Glomerular visceral epithelial cell (primary cell): Measurements from ENCODE around the gene DOCK4.
"Not testable (repeated sequence)": the region's sequence is repeated elsewhere in the genome, so short reads cannot be mapped to it uniquely, and the experiment has no call there.

Experiments used
- DNase-seq: peaks from one replicate; pipeline ENCODE4 v3.0.0-alpha.2; 2016; ENCODE audit errors: extremely low spot score

The DOCK4 gene

DNA sequence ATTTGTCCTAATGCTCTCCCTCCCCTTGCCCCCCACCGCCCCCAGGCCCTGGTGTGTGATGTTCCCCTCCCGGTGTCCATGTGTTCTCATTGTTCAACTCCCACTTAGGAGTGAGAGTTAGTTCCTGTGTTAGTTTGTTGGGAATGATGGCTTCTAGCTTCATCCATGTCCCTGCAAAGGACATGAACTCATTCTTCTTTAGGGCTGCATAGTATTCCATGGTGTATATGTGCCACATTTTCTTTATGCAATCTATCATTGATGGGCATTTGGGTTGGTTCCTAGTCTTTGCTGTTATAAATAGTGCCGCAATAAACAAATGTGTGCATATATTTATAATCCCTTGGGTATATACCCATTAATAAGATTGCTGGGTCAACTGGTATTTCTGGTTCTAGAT, 297.5 kb downstream of the DOCK4 start:
- not testable (repeated sequence) for DNase-seq

DNA sequence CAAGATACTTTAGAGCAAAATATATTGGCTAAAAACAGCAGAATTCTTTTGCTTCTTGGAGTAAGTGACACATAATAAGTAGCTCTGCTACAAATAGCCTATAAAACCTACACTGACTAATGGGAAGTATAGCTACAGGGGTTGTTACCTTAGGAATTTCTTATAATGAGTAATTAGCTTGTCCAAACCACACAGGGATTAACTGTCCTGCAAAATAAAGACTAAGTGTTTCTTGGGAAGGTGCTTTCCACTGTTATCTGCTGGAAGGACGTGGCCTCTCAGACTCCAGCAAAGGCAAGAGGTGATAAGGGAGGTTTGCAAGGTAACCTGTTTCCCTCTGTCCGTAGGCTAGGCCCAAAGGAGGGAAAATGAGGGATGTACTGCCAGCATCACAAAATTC, 302.4 kb downstream of the DOCK4 start:
- peak; percentile 6 for DNase-seq

DNA sequence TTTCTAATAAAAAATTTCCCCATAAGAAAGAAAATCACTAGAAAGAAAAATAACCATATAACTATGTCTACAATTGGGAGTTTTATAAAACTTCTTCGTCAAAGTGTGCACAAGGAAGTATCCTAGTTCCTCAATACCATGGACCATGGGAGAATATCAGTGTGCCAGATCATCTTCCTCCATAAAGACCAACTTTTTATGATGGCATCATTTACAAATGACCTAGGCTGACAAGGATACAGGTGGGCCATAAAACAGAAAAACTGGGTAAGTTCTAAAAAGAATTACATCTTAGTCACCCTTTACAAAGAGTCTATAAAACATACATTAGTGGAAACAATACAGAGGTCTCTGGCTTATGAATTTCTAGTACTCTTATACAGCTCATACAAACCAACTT, 303.2 kb downstream of the DOCK4 start:
- no peak for DNase-seq

DNA sequence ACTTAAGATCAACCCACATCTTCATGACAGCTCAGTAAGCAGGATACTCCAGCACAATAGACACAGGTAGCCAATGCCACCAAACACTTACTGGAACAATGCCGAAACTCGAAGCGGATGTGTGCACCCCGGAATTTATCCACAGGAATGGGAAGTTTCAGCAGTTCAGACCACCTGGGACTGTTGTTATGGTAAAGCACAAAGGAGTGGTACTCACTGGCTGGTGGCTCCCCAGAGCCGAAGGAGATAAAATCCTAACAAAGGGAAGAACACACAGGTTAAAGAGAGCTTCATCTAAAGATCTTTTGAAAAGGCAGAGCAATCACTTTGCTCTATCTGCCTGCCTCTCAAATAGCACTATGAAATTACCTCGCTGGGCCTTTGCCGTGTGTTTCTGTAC, 305.9 kb downstream of the DOCK4 start:
- no peak for DNase-seq

DNA sequence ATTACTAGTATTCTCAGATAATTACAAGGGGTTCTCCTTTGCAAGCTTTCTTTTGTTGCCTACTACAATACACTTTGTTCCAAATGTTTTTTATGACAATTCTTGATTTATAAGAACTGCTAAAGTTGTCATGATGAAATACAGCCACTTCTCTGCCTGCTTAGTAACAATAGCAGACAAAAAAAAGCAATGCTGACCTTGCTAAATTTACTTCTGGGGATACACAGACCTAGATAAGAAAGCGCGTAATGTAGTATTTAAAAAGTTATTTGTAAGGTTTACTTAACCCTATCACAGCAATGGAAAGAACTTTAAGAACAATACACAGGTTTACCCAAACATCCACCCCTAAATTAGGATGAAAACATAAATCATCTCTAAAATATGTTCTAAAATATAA, 311.1 kb downstream of the DOCK4 start:
- DNase-seq = no peak

DNA sequence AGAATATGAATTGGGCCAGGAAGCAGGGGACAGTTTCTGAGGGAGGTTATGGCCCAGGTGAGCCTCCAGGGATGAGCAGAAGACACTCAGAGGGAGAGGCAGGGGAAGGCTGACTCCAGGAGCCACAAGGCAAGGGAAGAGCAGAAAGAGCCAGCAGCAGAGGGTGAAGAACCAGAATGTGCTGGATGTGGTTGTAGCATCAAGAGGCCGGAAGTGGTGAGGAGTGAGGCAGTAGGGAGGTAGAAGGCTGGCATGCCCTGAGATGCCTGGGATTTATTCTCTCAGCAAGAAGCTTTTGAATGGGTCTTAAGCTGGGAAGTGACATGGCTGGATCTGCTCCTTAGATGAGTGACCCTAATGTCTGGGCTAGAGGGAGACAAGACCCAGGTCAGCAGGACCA, 311.7 kb downstream of the DOCK4 start:
- DNase-seq = no peak

DNA sequence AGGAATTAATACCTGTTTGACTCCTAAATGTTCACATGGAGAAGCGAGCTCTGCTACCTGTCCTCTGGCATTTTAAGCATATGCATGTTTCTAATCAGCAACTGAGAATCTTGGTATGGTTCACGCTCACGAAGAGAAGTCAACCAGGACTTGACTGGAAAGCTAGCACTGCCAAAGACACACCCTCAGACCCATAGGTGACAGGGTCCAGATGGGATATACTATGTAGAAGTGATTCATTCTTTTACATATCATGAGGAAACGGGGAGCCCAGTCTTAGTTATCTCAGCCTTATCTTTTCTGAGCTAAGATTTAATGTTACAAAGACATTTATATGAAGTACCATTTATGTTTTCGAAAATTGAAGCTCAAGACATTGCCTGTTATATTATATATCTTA, 313.0 kb downstream of the DOCK4 start:
- DNase-seq = no peak

DNA sequence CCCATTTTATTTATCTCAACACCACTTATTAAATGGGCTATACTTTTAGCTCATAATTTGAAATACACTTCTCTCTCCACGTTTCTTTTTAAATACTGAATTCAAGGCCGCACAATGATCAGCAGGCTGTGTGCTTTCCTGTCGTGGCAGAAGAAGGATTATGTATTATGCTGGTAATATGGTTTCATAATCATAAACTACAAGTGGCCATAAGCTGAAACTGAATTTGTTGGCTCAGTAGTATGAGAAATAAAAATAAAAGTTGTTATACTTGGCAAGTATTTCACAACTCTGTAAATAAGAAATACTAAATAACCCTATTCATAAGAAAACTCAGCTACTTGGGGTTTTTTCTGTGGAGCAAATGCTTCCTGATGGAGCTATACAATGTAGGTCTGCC, 313.6 kb downstream of the DOCK4 start:
- DNase-seq = no peak

DNA sequence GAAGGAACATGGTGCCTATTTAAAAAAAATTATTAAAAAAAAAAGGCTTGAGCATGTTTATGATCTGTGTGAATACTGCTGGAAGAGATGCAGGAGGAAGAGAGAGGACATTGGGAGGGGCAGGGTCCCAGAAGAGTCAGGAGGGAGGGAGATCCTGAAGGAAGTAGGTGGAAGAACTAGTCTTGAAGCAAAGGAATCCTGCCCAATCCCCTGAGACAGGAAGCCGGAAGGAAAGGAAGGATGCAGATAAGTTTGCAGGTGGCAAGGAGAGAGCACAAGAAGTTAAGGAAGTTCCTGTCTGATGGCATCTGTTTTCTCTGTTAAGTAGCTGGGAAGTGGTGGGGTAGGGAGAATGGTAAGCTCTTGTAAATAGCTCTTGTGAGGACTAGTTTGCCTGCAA, 318.5 kb downstream of the DOCK4 start:
- no peak for DNase-seq

DNA sequence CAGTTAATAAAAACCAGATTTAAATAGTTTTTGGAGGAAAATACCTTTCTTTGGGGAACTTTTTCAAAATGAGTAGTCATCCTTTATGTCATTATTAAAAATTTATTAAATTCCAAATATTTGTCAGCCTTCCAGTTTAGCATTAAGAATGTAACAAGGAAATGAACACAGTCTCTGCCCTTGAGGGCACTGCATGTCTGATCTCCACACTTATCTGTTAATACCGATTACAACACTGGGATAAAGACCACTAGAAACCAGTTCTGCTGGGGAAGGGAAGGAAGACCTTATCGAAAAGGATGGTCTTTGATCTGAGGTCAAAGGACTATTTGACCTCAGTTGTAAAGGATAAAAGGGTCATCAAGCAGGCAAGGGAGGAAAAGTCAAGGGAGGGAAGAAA, 320.0 kb downstream of the DOCK4 start:
- DNase-seq = no peak

DNA sequence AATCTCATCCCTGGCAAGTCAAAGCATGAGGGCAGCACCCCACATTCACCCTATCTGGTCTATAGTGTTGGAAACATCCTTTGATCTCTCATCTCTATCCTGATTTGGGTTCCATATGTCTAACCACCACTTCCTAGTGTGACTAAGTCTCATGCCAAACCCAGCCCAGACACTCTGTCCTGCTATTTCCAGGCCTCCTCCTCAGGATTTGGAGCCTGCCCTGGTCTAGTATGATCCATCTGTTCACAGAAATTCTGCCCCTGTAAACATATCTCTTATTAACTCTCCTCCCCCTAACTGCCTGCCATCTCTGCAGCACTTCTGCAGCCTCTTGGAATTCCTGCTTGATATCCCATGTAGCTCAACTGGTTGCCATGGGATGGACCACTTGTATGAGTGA, 323.0 kb downstream of the DOCK4 start:
- no peak for DNase-seq

DNA sequence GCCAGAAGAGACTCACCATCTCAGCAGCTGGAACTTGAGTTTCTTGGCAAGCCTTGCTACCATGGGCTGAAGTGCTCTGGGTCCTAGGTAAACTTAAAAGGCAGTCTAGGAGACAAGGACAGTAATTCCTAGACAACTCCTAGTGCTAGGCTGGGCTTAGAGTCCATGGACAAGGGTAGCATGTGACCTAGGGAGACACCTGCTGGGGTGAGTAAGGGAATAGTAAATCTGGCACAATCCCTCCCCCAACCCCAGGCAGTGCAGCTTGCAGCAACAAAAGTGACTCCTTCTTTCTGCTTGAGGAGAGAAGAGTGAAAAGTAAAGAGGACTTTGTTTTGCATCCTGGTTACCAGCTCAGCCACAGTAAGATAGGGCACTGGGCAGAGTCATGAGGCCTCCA, 327.4 kb downstream of the DOCK4 start:
- no peak for DNase-seq

DNA sequence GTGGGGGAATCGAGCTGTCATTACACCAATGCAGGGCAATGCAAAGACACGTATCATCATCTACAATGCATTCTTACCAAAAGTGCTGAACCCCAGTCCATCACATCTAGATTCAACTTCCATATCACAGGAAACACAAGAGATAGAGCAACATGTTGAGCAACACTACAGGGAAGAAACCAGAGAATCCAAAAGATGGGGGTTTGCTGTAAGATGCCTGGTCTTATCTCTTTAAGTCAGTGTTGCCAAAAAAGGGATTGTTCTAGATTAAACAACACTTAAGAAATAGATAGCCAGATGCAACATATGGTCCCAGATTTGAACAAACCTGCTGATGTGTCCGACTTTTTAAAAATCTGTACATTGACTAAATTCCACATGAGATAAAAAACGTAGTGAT, 328.3 kb downstream of the DOCK4 start:
- DNase-seq = no peak

DNA sequence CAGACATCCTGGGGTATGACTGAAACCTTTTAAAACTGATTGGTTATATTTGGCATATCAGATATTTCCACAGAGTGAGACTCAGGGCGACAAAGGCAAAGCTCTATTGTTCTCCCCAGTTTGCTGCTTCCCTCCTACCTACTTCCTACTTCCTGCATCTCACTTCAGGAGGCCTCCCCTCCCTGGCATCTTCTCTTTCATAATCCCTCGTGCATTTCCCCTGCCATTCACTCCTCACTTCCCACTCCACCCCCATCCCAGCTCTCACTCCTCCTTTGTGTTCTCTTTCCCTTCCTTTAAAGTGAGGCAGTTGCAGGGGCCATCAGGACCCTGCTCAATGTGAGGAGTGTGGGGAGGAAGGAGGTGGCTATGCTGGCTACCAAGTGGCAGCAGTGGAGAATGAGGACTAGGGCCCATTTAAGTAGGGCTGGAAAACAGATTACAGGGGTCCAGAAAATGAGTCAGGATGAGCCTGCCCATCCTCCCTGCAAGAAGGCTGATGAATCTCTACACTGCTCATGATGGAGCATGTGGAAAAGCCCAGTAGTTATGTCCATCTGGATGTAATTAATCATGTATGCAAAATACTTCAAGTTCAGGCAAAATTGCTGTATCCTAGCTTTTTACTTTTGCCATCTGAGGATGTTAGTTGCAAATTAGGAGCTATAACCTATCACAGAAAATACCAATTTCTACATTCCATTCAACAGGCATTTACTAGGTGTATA, 332.1 kb downstream of the DOCK4 start:
- no peak for DNase-seq

DNA sequence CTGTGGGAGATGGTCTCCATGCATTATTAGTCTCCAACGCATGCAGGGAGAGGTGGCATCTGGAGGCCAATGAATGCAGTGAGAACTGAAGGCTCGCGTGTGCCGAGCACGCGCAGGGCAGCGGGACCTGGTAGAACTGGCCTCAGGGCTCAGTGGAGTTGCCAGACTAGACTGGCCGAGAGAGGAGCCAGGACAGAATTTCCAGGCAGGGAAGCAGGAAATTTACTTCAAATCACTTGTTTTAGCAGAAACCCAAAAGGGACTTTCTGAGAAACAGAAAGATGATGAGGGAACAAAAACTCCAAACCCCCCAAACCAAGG, 332.9 kb downstream of the DOCK4 start:
- no peak for DNase-seq

DNA sequence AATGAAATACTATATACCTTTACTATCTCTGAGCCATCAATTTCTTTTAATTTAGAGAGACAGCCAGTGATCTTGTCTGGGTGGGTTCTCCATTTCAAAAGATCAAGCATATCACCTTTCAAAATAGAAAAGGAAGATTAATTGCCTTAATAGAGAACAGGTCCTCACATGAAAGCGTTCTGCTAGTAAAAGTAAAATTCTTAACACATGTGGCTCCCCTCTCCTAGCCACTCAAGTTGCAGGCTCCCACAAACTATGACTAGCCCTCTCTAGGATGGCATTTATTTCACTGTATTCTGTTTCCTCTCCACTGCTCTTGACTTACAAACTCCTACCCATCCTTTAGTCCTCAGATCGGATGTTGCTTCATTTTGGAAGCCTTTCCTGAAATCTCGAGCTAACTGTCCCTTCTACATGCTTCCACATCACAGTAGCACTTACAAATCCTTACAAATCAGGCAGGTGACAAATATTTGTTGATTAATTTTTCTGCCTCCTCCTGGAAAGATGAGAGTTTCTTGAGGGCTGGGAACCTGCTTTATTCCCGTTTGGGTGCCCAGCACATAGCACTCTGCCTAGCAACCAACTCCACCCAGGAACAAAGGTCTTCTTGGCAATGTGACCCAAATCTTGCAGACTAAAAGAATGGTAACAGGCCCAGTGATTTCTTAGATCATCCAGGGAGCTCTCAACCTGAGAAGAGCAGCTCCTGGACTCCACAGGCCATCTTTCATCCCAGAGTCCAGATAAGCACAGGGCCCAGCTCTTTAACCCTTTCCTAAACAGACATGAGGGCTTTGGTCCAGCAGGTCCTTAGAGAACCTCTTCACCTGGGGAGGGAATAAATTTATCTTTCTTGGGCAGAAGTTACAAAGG, 333.5 kb downstream of the DOCK4 start:
- no peak for DNase-seq

DNA sequence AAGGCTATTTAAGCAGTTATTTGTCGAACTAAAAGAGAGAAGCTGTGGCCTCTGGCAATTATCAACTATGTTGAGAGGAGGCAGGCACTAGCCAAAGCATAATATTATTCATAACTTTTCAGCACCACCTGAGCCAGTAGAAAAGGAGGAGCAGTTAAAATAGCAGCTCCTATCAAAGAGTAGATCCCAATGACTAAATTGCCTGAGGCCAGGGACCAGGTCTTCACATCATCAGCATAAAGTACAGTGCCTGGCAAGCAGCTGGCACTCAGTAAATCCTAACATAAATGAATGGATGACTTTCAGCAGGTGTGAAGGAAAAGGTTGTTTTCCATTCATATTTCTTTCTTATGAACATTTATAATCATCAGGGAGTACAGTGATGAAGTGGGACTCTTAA, 334.9 kb downstream of the DOCK4 start:
- DNase-seq = no peak

DNA sequence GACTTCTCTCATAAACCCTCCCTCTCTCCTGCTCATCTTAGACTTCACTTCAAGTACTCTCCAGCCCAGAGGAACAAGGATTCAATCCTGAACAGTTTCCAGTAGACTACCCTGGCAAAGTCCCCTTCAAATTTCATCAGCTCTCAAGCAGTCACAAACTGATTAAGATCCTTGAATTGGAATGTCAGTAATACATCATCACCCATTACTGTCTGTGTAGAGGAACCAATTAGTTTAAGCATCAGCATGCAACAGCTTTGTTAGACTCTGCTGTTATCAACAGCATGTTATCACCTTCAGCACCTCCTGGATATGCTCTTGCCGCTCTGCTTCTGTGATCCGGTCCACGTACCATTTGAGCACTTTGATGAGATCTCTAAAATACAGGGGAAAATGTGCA, 336.9 kb downstream of the DOCK4 start:
- no peak for DNase-seq

DNA sequence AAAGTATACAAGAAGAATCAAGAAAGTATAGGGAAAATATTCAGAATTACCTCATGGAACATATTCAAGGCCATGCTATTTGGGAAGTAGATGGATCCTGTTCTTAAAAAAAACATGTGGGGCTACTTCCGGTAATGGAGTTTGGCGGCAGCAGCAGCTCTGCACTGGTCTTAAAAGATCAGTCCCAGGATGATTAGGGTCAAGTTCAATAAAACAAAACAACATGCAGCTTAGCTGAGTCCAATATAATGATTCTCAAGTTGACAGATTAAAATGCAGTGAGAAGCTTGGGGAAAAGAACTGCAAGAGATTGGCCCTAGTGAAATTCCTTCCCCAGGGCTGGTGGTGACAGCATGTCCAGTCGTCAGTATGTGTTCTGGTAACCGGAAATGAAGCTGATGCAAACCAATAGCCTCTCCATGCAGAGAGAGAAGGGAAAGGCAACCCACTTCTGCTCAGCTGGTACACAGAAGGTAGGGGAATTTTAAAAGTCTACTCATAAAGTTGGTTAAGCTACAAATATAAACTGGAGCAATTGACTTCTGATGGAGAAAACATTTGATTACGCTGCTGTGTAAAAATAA, 338.8 kb downstream of the DOCK4 start:
- DNase-seq = no peak

DNA sequence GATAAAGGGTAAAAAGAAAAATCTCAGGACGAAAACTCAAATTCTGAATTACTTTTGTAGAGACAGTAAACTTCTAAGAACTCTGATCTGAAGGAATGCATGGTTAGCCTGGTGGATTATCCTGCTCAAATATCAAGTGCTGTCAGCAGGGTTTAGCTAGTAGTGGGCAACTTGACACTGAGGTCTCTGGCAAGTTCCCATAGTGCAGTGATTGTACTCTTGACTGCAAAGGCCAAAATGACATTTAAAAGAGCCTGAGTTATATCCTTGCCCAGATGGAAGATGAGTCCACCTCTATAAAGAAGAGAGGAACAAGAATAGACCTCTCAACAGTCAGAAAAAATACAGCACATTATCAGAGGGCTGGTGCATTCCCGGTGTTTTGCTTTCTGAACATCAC, 339.4 kb downstream of the DOCK4 start:
- DNase-seq = no peak

DNA sequence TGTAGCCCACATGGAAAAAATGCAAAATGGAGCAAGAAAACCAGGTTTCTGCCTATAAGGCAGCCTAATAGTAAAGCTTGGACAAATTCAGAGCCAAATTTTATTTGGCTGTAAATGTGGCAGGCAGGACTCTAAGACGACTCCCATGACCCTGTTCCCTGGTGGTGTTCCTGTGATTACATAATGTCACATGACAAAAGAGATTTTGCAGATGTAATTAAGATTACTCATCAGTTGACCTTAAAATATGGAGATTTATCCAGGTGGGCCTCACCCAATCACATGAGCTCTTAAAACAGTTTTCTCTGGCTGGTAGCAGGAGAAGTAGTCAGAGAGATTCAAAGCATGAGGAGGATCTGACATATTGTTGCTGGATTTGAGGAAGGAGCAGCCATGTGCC, 340.8 kb downstream of the DOCK4 start:
- DNase-seq = no peak

DNA sequence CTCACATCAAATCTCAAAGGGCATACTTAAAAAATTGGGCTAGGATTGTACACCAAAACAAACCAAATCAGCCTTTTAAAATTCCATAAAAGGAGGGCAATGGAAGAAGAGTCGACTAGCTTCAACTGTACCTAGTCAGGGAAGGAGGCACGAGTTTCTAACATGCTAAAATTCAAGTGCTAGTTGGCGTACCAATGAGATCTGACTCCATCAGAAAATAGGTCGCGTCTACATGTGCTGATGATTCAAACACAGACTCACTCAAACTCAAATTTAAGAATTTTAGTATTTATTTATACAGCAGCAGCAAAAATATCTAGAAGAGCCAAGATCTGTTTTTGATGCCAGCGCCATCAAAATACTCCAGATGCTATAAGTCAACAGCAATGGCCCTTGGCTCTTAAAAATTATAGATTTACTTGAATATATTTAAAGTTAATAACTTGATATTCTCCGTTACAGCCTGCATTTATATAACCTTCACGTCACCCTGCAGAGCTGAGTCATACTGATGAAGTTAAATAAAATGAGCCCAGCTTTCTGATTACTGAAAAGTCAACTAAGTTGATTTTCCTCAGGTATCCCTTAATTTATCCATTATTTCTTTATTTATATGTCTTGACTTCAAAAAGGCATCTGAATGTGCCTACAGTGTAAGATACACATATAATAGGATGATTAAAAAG, 341.8 kb downstream of the DOCK4 start:
- DNase-seq = no peak

DNA sequence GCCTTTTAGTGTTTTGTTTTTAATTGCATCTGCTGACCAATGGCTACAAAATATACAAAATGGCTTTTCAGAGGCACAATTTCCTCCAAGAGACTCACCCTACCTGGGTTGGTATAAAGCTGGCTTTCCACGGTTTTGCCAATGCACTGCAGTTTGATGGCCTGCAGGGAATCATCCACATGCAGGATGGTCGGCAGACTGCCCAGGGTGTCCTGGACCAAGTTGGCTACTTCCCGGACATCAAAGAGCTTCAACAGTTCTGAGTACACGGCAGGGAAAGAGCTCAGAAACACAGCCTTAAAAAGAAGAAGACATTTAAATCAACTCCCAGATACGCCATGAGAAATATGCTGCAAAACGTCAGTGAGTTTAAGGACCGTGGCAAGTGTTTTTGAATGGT, 342.9 kb downstream of the DOCK4 start:
- DNase-seq = no peak
